ENCODE results near the gene POLR2H.

DNA sequence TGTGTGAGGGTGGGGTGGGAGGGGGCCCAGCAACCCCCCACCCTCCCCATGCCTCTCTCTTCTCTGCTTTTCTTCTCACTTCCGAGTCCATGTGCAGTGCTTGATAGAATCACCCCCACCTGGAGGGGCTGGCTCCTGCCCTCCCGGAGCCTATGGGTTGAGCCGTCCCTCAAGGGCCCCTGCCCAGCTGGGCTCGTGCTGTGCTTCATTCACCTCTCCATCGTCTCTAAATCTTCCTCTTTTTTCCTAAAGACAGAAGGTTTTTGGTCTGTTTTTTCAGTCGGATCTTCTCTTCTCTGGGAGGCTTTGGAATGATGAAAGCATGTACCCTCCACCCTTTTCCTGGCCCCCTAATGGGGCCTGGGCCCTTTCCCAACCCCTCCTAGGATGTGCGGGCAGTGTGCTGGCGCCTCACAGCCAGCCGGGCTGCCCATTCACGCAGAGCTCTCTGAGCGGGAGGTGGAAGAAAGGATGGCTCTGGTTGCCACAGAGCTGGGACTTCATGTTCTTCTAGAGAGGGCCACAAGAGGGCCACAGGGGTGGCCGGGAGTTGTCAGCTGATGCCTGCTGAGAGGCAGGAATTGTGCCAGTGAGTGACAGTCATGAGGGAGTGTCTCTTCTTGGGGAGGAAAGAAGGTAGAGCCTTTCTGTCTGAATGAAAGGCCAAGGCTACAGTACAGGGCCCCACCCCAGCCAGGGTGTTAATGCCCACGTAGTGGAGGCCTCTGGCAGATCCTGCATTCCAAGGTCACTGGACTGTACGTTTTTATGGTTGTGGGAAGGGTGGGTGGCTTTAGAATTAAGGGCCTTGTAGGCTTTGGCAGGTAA lies 16.0 kb upstream of the POLR2H start:
- TF ChIP-seq, protein P1, sequence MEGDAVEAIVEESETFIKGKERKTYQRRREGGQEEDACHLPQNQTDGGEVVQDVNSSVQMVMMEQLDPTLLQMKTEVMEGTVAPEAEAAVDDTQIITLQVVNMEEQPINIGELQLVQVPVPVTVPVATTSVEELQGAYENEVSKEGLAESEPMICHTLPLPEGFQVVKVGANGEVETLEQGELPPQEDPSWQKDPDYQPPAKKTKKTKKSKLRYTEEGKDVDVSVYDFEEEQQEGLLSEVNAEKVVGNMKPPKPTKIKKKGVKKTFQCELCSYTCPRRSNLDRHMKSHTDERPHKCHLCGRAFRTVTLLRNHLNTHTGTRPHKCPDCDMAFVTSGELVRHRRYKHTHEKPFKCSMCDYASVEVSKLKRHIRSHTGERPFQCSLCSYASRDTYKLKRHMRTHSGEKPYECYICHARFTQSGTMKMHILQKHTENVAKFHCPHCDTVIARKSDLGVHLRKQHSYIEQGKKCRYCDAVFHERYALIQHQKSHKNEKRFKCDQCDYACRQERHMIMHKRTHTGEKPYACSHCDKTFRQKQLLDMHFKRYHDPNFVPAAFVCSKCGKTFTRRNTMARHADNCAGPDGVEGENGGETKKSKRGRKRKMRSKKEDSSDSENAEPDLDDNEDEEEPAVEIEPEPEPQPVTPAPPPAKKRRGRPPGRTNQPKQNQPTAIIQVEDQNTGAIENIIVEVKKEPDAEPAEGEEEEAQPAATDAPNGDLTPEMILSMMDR (IDR thresholded peaks at IDR 0.05) = no peak
- TF ChIP-seq TCF7 (CRISPR knock-in tag; IDR thresholded peaks at IDR 0.05; ENCODE audit: low read depth) = no peak
- TF ChIP-seq, protein P2, sequence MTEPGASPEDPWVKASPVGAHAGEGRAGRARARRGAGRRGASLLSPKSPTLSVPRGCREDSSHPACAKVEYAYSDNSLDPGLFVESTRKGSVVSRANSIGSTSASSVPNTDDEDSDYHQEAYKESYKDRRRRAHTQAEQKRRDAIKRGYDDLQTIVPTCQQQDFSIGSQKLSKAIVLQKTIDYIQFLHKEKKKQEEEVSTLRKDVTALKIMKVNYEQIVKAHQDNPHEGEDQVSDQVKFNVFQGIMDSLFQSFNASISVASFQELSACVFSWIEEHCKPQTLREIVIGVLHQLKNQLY (CRISPR knock-in tag; IDR thresholded peaks at IDR 0.05) = no peak
- no peak for TF ChIP-seq ZNF138 (CRISPR knock-in tag; conservative IDR thresholded peaks at IDR 0.05)
- 0 out of 2 replicates have a peak, but pooled peaks have one; percentile 19 for TF ChIP-seq ZNF423 (CRISPR knock-in tag; IDR thresholded peaks at IDR 0.05)
- TF ChIP-seq CREM (CRISPR knock-in tag; IDR thresholded peaks at IDR 0.05) = no peak
- TF ChIP-seq KAT7 (CRISPR knock-in tag; IDR thresholded peaks at IDR 0.05; ENCODE audit: borderline replicate concordance) = no peak

Measured in WTC11 (cell line).